GM12865 (cell line): ENCODE results near the gene F10.
"Not testable (repeated sequence)": the region's sequence is repeated elsewhere in the genome, so short reads cannot be mapped to it uniquely, and the experiment has no call there.

Source experiments
- DNase-seq: peaks from one replicate; pipeline ENCODE4 v3.0.0; 2010; ENCODE audit warnings: low read depth
- H3K4me3 ChIP-seq: 2 replicates; pipeline ENCODE4 v1.5.1; 2011; ENCODE audit warnings: mild to moderate bottlenecking, low read depth, low read length, control low read depth
- CTCF ChIP-seq: IDR thresholded peaks from 2 replicates; pipeline ENCODE4 v1.5.1; 2011; ENCODE audit warnings: low read length, control low read depth, low read depth, inconsistent platforms; ENCODE audit not compliant: insufficient read depth; ENCODE audit errors: missing control alignments

Gene F10

GRCh38 chr13:113157206-113157928 lies 34.8 kb downstream of the F10 start:
- no peak for DNase-seq
- no peak for TF ChIP-seq CTCF
- no peak overlapping the region for H3K4me3 ChIP-seq

DNA sequence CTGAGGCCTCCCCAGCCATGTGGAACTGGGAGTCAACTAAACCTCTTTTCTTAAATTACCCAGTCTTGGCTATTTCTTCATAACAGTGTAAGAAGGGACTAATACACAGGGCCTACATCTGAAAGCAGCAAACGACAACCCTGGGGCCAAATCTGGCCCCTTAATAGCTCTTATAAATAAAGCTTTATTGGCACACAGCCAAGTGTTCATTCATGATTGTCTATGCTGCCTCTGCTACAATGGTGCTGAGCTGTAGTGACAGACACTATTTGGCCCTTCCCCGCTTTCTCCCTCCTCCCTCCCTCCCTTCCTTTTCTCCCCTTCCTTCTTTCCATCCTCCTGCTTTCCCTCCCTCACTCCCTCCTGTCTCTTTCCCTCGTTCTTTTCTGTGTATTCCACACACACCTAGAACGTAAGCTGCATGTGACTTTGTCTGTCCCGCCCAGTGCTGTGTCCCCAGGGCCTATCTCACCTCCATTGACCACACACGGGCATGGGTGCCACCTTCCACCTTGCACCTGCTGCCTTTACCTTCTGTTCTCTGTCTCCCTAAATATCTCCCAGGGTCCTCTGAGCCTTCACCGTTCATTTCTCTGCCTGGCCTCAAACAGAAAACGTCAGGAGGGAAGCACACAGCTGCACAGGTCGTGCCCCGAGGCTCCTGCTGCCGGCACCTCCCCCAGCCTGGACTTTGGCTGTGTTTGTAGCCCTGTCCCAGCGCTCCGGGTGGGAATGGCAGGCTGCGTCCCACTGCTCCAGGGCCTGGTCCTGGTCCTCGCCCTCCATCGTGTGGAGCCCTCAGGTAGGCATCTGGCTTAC lies 35.5 kb downstream of the F10 start, which contains the start of gene PROZ:
Gene PROZ, plus strand, starts transcription at position 720 of the 819 bp plus-strand sequence. Its CDS starts 13 bp downstream, at position 733.
- H3K4me3 ChIP-seq, result no peak within 1 kb of the TSS
- DNase-seq, result no peak
- no peak for TF ChIP-seq CTCF

DNA sequence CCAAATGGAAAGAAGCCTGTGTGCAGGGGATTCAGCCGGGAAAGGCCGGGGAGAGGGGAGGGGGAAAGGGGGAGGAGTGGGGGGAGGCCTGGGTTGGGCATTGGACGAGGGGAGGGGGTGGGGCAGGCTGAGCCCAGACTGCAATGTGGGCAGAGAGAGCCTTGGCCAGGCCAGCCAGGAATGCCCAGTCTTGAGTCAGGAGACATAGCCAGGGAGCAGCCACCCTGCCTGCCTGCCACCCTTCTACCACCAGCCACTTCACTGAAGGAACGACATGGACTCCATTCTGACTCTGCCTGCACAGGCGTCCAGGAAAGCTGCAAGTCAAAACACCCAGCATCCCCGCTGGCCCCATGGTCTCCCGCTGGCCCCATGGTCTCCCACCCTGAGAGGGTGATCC lies 36.3 kb downstream of the F10 start:
- no peak for DNase-seq
- no peak for TF ChIP-seq CTCF
- H3K4me3 ChIP-seq, result no peak overlapping the region

- no peak overlapping the region for H3K4me3 ChIP-seq
- no peak for TF ChIP-seq CTCF
- DNase-seq, result no peak
These were observed 37.1 kb downstream of the F10 start for GRCh38 chr13:113159701-113160100.

GRCh38 chr13:113160983-113161382 lies 38.4 kb downstream of the F10 start:
- DNase-seq, result no peak
- no peak for TF ChIP-seq CTCF
- H3K4me3 ChIP-seq, result no peak overlapping the region

DNA sequence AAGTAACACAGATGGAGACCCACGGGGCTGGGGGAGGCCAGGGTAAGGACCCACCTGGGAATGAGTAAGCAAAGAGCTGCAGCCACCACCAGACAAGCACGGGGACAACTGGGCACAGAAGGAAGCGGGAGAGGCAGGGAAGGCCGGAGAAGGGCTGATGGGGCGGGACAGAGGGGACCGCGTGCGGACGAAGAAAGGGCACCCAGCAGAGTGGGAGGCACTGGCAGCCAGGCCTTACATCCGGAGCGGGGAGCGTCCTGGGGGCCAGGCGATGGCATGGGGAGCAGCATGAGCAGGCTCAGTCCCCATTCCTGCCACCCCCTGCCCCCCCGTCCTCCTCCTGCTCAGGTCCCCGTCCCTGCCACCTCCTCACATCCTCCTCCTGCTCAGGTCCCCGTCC lies 38.8 kb downstream of the F10 start:
- TF ChIP-seq CTCF, result no peak
- no peak overlapping the region for H3K4me3 ChIP-seq
- DNase-seq, result no peak

- DNase-seq, H3K4me3 ChIP-seq: not testable (repeated sequence)
These were observed 39.4 kb downstream of the F10 start for GRCh38 chr13:113161975-113162374.
